Measurements from ENCODE around the gene TMEM212. TPM values are rescaled to one million over a fixed set of nuclear protein-coding genes. Genes with fewer than 3 reads are reported as not detected.

Gene TMEM212
- total RNA-seq, 1 experiment from 2014 or later: not detected

DNA sequence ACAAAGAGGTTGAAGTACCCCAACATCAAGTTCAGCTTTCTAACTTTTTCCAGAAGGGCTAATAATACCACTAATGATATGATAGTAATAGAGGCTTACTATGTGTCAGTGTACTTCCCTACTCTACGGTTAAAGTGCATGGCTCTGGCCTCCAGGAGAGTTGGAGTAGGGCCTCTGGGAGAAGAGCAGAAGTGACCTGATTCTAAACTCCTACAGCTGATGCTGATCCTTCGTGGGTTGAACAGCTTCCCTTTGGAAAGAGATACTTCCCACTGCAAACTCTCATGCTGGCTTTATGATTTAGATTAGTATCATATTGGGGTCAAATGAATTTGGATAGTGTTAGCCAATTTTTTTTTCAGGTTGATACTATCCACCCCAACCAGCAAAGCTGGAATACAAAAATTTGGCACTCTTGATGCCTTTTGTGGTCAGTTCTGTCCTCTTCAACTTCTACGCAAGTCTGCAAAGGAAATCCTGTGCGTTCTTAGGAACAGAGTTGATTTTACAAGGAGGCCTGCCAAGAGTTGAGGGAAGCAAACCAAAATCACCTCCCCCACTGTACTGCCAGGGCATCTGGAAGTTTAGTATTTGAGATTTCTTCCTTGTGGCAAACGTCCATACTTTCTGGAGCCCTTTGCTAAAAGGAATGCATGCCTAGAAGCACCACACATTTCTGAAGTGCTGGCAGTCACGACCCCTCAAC, 17.8 kb downstream of the TMEM212 start:
- Mint-ChIP-seq H3K36me3 (ENCODE audit: insufficient read depth, unreplicated experiment) (no peaks in the 10 kb centered on the region), H3K4me1 (ENCODE audit: low read depth, unreplicated experiment) (no peaks in the 10 kb centered on the region), H3K9me3 (ENCODE audit: unreplicated experiment) (no peaks in the 10 kb centered on the region), H3K27ac (ENCODE audit: unreplicated experiment) (no peak overlapping the region), H3K27me3 (ENCODE audit: insufficient read depth, unreplicated experiment) (no peaks in the 10 kb centered on the region), H3K4me3 (ENCODE audit: unreplicated experiment) (no peak overlapping the region)
- H3K27me3 ChIP-seq (replicated peaks; ENCODE audit: control insufficient read depth, insufficient read depth, low read length): no peaks in the 10 kb centered on the region
- H3K36me3 ChIP-seq (ENCODE audit: control insufficient read depth, insufficient read depth, low read length): no peaks in the 10 kb centered on the region
- BruUV-seq (replicated peaks): no TSS peak
- no peaks in the 10 kb centered on the region for H3K4me1 ChIP-seq
- CTCF ChIA-PET: no interaction called here
- no peak overlapping the region for H3K4me3 ChIP-seq (ENCODE audit: low read depth, low read length)
- POLR2A ChIA-PET: no interaction called here
- intact Hi-C loops (cut with micrococcal nuclease; ENCODE audit: unreplicated experiment): no loop called here
- H3K9me3 ChIP-seq: peaks cover 6% of the 10 kb centered on the region; the same call in 1 of the 2 replicates
- no peak for DNase-seq
- TF ChIP-seq, protein P1, sequence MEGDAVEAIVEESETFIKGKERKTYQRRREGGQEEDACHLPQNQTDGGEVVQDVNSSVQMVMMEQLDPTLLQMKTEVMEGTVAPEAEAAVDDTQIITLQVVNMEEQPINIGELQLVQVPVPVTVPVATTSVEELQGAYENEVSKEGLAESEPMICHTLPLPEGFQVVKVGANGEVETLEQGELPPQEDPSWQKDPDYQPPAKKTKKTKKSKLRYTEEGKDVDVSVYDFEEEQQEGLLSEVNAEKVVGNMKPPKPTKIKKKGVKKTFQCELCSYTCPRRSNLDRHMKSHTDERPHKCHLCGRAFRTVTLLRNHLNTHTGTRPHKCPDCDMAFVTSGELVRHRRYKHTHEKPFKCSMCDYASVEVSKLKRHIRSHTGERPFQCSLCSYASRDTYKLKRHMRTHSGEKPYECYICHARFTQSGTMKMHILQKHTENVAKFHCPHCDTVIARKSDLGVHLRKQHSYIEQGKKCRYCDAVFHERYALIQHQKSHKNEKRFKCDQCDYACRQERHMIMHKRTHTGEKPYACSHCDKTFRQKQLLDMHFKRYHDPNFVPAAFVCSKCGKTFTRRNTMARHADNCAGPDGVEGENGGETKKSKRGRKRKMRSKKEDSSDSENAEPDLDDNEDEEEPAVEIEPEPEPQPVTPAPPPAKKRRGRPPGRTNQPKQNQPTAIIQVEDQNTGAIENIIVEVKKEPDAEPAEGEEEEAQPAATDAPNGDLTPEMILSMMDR (IDR thresholded peaks at IDR 0.05; ENCODE audit: insufficient read depth in 1 of 2, low read depth in 1 of 2, low read length in 1 of 2, severe bottlenecking in 1 of 2, unreplicated experiment in 1 of 2): no peak

DNA sequence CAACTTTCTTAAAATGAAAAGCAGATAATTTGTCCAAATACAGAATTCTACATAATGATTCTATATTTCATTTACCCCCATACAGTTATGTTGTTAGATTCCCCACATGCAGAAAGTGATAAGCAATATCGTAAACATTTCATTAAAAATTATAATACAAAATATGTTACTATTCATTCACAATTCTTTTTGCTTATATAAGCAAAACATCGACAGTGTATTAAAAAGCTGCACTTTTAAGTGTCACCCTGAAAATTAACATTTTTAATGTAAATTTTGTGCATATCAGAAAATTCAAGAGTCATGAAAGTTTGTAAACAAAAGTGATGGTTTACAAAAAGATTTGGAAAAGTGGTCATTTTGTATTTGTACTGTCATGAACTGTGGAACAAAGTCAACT, 19.2 kb downstream of the TMEM212 start:
- Histone ChIP-seq H3K9me3 (peaks cover 4% of the 10 kb centered on the region; the same call in 1 of the 2 replicates), H3K4me3 (ENCODE audit: low read depth, low read length) (no peak overlapping the region), H3K27me3 (replicated peaks; ENCODE audit: control insufficient read depth, insufficient read depth, low read length) (no peaks in the 10 kb centered on the region), H3K4me1 (no peaks in the 10 kb centered on the region), H3K36me3 (ENCODE audit: control insufficient read depth, insufficient read depth, low read length) (no peaks in the 10 kb centered on the region)
- Mint-ChIP-seq H3K9me3 (ENCODE audit: unreplicated experiment) (no peaks in the 10 kb centered on the region), H3K36me3 (ENCODE audit: insufficient read depth, unreplicated experiment) (no peaks in the 10 kb centered on the region), H3K27ac (ENCODE audit: unreplicated experiment) (no peak overlapping the region), H3K4me1 (ENCODE audit: low read depth, unreplicated experiment) (no peaks in the 10 kb centered on the region), H3K4me3 (ENCODE audit: unreplicated experiment) (no peak overlapping the region), H3K27me3 (ENCODE audit: insufficient read depth, unreplicated experiment) (no peaks in the 10 kb centered on the region)
- intact Hi-C loops (cut with micrococcal nuclease; ENCODE audit: unreplicated experiment): no loop called here
- CTCF ChIA-PET: no interaction called here
- no TSS peak for BruUV-seq (replicated peaks)
- TF ChIP-seq, protein P1 (IDR thresholded peaks at IDR 0.05; ENCODE audit: insufficient read depth in 1 of 2, low read depth in 1 of 2, low read length in 1 of 2, severe bottlenecking in 1 of 2, unreplicated experiment in 1 of 2): no peak
- POLR2A ChIA-PET: no interaction called here
- no peak for DNase-seq

DNA sequence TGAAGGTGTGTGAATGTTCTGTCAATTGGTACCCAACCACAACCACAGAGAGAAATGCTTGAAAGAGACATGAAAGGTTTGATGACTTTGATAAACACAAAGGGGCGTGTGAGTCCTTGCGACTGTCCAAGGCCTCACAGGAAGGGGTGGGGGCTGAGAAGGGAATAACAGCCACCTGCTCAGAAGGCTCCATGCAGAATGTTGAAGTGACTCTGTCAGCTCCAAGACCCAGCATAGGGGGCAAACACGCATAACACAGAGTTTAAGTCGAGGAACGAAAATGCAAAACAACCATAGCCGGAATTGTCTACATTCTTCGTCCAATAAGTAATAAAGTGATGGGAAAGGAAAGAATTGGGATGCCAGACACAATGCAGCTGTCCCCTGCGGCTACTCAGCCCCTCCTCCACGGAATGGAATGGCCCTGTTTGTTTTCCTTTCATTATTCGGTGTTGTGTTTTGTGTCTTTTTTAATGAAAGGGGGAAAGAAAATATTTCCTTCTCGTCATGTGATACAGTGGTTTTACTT, 19.9 kb downstream of the TMEM212 start:
- TF ChIP-seq, protein P1 (IDR thresholded peaks at IDR 0.05; ENCODE audit: insufficient read depth in 1 of 2, low read depth in 1 of 2, low read length in 1 of 2, severe bottlenecking in 1 of 2, unreplicated experiment in 1 of 2): no peak
- H3K27me3 ChIP-seq (replicated peaks; ENCODE audit: control insufficient read depth, insufficient read depth, low read length): no peaks in the 10 kb centered on the region
- H3K4me3 Mint-ChIP-seq (ENCODE audit: unreplicated experiment): no peak overlapping the region
- H3K4me1 Mint-ChIP-seq (ENCODE audit: low read depth, unreplicated experiment): no peaks in the 10 kb centered on the region
- DNase-seq: no peak
- H3K9me3 ChIP-seq: no peaks in the 10 kb centered on the region
- no TSS peak for BruUV-seq (replicated peaks)
- intact Hi-C loops (cut with micrococcal nuclease; ENCODE audit: unreplicated experiment): no loop called here
- H3K4me3 ChIP-seq (ENCODE audit: low read depth, low read length): no peak overlapping the region
- no peaks in the 10 kb centered on the region for H3K36me3 Mint-ChIP-seq (ENCODE audit: insufficient read depth, unreplicated experiment)
- H3K27ac Mint-ChIP-seq (ENCODE audit: unreplicated experiment): no peak overlapping the region
- ChIA-PET POLR2A (no interaction called here), CTCF (no interaction called here)
- no peaks in the 10 kb centered on the region for H3K36me3 ChIP-seq (ENCODE audit: control insufficient read depth, insufficient read depth, low read length)
- no peaks in the 10 kb centered on the region for H3K4me1 ChIP-seq
- H3K27me3 Mint-ChIP-seq (ENCODE audit: insufficient read depth, unreplicated experiment): no peaks in the 10 kb centered on the region
- no peaks in the 10 kb centered on the region for H3K9me3 Mint-ChIP-seq (ENCODE audit: unreplicated experiment)
